Inflammatory macrophage (primary cell): ENCODE results near the gene TAF6.

Experiments used
- DNase-seq, 2 donors: peaks; one replicate each; pipeline ENCODE4 v3.0.0-alpha.2; 2020 to 2022

Gene TAF6

DNA sequence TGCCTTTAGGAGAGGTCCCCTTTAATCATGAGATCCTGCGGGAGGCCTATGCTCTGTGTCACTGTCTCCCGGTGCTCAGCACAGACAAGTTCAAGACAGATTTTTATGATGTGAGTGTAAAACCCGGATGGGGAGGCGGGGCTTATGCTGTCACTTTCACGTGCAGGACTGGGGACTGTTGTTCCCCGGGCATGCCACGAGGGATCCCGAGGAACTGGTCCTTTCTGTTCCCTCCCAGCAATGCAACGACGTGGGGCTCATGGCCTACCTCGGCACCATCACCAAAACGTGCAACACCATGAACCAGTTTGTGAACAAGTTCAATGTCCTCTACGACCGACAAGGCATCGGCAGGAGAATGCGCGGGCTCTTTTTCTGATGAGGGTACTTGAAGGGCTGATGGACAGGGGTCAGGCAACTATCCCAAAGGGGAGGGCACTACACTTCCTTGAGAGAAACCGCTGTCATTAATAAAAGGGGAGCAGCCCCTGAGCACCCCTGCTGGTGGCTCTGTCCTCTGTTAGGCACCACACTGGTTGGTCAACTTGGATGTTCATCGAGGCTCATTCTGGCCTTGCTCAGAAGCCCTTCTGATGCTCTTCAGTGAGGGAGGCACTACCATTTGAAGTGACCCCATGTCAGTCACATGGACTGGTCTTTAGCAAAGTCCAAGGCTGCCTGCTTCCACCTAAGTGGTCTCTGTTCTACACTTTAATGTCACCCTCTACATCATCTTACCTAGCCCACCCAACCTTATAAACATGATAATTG is 27.6 kb downstream of the TAF6 start:
- no peak for DNase-seq

DNA sequence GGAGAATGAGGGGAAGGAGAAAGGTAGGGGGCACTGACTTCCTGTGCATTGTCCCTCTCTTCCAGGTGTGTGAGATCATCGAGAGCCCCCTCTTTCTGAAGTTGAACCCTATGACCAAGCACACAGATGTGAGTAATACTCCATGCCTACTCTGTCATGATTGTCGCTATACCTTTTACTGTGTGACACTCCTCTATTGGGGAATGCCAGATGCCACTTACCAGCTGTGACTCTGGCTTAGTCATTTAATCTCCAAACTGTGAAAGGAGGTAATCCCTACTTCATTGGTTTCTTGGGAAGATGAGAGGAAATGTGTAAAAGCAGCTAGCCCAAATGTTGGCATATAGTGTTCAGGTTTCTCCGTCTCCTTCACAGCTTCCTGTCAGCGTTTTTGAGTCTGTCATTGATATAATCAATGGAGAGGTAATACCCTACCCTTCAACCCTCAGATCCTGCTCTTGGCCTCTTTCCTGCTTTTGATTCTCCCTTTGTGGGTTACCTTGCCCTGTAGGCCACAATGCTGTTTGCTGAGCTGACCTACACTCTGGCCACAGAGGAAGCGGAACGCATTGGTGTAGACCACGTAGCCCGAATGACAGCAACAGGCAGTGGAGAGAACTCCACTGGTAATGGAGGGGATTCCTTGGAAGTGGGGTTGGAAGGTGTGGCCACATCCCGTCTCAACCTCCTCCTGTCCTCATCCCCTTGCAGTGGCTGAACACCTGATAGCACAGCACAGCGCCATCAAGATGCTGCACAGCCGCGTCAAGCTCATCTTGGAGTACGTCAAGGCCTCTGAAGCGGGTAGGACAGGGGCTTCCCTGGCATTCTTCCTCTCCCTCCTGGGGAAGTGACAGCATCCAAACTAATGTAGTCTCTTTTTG is 28.4 kb downstream of the TAF6 start:
- DNase-seq, result no peak

DNA sequence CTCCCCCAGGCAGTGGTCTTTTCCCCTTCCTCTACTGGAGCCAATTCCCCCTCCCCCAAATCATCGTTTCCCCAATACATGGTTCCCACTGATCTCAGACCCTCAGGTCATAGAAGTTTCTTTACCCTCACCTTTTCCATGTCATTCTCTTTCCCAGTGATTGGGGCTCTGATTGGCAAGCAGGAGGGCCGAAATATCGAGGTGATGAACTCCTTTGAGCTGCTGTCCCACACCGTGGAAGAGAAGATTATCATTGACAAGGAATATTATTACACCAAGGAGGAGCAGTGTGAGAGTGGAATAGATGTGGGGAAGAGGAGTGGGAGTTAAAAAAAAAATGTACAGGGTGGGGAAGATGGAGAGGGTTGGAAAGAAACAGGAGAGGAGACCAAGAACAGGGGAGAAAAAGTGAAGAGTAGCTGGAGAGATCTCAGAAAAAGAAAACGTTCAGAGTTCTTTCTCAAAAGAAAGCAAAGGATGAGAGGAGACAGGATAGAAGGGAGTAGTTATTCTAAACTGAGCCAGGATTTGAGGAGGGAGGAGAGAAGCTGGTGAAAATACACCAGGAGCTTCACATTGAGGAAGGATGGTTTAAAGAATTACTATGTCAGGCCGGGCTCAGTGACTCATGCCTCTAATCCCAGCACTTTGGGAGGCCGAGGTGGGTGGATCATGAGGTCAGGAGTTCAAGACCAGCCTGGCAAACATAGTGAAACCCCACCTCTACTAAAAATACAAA is 29.5 kb downstream of the TAF6 start:
- DNase-seq, result peak in 1 of 2 donors; percentile 23

DNA sequence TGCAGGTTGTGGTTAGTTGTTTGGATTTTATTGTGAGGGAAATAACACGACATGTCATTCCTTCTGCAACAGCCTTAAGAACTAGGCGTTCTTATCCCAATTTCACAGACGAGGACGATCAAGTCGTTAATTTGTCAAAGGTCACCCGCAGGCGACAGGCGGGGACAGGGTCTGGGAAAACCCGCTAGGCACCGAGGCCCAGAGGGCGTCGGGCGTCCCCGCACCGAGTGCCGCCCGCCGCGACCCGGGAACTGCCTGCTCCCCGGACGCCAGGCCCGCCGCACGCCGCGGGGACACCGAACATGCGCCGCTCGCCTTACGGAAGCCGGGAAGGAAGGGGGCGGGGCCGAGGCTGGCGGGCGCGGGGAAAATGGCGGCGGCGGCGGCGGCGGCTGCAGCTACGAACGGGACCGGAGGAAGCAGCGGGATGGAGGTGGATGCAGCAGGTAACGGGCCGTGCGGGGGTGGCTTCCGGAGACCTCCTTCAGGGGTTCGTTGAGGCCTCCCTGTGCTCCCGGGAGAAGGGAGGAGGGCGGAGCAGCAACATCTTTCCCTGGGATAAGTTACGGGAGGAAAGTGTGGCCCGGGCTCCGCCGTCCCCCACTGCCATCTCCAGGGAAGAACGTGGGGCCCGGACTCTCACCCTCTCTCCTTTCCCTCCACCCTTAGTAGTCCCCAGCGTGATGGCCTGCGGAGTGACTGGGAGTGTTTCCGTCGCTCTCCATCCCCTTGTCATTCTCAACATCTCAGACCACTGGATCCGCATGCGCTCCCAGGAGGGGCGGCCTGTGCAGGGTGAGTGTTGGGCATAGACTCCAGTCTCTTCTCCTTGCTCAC is 30.3 kb downstream of the TAF6 start, which contains the start of gene COPS6:
TSS of gene COPS6 (plus strand) at position 349 of the 837 bp plus-strand sequence. CDS start at position 371, 22 bp downstream.
- DNase-seq, result peak; percentile 70 to 81

DNA sequence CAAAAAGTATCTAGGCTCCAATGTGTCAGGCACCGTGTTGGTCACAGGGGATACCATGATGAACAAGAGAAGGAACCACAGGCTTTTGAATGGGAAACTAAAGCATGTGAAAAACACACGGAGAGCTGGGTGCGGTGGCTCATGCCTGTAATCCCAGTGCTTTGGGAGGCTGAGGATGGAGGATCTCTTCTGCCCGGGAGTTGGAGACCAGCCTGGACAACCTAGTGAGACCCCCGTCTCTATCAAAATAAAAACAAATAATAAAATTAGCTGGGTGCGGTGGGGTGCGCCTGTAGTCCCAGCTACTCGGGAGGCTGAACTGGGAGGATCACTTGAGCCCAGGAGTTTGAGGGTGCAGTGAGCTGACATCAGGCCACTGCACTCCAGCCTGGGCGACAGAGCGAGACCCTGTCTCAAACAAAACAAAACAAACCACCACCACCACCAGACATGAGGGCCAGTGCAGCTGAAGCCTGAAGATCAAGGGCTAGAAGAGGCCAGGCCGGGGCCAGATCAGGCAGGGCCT is 31.0 kb downstream of the TAF6 start:
- no peak for DNase-seq

DNA sequence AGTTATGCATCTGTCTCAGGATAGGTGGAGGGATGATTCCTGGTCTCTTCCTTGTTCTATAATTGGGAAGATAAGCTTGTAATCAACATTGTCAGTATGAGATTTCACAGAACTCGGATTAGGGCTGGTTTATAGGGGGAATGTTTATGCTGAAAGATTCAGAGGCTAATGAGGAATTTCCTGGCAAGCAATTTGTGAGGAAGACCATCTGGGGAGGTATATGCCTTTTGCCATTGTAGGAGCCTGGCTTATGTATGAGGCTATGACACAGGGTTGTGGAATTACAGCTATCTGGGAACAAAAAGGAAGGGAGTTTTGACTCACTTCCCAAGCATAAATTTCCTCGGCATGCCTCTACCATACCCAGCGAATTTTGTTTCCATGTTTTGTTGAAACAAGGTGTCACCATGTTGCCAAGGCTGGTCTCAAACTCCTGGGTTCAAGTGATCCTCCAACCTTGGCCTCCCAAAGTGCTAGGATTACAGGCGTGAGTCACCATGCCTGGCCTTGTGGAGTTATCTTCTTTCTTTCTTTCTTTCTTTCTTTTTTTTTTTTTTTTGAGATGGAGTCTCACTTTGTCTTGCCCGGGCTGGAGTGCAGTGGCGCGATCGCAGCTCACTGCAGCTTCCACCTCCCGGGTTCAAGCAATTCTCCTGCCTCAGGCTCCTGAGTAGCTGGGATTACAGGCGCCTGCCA is 32.0 kb downstream of the TAF6 start:
- DNase-seq, result no peak

DNA sequence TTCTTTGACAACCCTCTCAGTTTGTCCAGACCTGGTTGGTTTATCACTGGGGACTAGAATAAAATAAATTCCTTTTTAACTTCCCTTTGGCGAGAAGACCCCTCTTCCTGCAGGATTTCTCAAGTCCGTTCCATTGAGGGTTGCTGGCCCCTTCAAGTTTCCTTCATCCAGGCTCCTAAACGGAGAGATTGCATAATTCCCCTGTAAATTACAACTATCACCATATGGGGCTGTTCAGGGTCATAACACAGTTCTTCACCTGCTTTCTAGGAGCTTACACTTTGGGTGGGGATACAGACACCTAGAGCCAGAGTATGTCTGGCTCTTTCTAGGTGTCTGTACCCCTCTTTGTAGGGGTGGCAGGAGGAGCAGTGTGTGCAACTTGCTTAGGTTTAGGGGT is 33.6 kb downstream of the TAF6 start:
- DNase-seq, result no peak

DNA sequence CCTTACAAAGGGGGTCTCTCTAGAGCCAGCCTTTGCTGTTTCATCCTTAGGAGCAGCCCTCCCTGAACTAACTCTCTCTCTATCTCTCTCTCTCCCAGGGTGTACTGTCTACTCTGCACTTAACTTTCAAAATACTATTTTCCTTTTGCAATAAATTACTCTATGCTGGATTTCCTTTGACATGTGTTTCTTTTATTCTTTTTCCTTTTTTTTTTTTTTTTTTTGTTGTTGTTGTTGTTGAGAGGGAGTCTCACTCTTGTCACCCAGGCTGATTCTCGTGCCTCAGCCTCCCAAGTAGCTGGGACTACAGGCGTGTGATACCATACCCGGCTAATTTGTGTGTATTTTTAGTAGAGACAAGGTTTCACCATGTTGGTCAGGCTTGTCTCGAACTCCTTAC is 36.2 kb downstream of the TAF6 start:
- no peak for DNase-seq

DNA sequence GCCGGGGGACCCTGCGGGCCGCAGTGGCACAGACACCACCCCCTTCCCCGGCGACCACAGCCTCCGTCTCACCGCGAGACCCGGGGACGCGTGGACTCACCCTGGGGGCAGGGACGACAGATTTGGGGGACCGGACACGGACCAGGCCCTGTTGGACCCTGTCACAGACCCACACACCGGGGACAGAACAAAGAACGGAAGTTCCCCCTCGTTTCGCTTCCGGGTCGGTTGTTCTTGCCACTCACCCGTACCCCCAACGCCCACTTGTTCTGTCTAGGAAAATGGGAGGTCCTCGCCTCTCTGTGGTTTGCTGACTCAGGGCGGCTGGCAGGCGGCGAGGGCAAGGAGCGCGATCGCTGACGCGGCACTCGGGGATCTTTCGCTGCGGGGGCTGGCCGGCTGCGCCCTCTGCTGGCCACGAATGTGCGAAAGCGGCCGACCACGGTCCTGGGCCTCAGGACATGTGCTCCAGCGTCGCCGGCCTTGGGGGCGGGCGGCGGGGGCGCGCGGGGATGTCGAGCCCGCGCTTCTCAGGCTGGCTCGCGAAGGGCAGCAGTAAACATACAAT is 37.5 kb downstream of the TAF6 start, which contains the start of gene ZNF3:
TSS of gene ZNF3 (minus strand) at position 189 of the 568 bp plus-strand sequence. CDS start 4,366 bp downstream, outside the sequence.
- peak; percentile 99 for DNase-seq

DNA sequence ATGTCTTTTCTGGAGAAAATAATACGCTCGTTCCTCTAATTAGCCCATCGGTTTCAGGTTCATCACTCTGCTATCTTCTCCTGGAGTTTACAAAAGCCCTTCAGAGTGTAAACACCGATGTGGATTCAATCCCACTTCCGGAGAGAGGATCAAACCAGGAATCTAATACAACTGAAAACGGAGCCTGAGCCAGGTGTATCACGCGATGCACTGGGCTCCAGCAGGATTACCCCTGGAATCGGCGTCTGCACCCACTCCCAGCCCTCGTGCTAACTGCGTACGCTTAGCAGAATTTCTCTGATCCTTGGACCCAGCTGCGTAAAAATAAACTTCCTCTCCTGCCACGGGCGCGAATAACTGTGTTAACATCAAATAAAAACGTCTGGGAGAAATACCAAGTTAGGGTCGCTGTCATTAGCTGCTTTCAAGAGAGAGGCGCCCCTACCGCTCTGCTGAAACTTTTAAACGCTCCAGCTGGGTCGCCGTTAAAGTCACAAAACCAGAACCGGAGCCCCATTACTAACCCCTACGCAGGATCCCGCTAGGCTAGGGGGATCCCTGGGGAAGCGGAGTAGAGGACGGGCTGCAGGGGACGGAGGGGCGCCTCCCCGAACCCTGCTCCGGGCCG is 38.1 kb downstream of the TAF6 start:
- DNase-seq, result peak; percentile 21 to 35

DNA sequence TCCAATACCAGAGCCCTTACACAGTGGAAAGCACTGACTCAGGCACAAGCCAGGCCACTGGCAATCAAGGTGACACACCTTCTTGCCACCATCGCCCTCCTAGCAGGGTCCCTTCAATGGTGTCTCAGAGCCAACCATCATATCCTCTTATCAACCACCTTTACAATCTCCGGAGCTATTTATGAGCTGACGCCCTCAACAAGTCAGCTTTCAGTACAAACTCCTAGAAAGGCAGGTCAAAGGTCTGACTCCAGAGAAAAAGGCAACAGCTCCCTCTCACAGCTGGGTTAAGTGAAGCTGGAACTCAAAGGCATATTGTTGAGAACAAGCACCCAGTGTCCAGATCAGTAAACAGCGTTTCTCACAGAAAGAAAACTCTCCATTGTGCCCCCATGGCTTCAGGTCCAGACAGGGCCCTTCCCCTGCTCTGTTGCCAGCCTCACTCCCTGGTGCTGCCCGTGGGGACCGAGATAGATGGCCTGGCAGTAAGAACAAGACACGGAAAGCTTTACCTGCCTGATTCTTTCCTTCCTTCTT is 40.1 kb downstream of the TAF6 start:
- DNase-seq, result no peak

DNA sequence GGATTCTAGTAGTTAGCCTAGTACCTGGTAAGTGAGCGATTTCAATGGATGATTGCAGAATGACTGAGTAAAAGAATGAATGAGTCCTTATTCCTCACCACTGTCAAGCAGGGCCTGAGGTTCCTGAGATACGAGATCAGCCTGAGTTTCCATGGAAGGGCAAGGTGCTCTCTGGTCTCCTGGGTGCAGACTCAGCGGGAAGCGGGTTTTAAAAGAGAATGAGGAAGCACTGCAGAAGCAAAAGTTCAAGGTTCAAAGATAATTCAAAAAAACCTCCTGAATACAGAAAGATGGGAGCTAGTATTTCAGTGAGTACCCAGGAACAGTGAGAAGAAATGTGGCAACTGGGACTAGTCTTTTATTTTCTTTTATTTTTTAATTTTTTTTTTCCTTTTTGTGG is 42.0 kb downstream of the TAF6 start:
- no peak for DNase-seq

DNA sequence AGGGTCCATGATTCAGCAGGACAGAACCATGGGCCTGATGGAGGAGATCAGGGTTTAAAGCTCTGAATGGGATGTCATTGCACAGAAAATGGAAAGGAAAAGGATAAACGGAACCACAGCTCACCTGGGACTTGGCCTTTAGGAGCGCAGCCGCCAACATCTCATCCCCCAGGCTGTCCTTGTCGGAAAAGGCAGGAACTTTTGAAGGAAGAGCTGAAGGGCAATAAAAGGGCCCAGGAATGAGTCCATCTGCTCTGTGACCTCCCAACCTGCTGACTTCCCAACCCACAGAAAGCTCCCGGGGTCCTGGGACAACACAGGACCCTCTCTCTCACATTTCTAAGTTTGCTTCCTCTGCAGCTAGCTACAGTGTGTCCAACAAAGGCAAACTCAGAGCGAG is 43.7 kb downstream of the TAF6 start:
- no peak for DNase-seq

DNA sequence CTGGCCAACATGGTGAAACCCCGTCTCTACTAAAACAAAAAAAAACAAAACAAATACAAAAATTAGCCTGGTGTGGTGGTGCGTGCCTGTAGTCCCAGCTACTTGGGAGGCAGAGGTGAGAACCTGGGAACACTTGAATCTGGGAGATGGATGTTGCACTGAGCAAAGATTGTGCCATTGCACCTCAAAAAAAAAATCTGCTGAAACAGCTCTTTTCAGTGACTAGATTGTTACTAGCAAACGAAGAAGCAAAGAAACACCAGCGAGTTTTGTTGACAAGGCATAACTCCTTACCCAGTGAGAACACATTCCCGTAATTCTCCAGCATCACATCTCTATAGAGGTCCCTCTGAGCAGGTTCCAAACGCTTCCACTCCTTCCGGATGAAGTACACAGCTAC is 44.3 kb downstream of the TAF6 start:
- DNase-seq, result no peak

DNA sequence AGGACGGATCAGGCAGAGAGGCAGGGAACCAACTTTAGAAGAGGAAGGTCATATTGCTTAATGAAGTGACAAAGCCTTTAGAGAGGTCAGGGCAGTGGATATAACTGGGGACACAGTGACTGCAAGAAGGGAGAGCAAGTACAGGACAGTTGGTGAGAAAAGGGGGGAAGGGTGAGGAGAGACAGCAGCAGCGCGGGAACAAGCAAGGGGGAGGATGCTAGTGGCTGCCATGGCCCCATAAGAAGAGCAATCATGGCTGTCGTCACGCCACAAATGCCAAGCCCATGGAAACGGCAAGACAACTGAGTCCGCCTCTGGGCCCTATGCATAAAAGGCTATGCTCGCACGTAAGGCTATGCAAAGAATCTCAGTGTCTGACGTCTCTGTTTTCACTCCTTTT is 46.7 kb downstream of the TAF6 start:
- no peak for DNase-seq

DNA sequence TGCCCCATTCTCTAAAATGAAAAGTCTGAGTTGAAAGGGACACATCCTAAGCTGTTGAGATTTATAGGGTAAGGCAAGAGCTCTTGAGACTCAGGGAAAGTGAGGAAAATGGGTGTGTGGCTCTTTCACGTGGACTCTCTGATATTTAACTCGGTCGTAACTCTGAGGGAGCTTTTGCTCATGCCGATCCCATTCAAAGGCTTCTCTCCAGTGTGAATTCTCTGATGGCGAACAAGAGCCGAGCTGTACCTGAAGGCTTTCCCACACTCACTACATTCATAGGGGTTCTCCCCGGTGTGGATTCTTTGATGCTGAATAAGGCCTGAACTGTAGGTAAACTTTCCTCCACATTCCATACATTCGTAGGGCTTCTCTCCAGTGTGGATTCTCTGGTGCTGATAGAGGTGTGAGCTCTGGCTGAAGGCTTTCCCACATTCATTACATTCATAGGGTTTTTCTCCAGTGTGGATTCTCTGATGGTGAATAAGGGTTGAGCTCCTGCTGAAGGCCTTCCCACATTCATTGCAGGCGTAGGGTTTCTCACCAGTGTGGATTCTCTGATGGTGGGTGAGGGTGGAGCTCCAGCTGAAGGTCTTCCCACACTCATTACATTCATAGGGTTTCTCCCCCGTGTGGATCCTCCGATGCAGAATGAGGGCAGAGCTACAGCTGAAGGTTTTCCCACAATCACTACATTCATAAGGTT is 48.0 kb downstream of the TAF6 start:
- no peak for DNase-seq

DNA sequence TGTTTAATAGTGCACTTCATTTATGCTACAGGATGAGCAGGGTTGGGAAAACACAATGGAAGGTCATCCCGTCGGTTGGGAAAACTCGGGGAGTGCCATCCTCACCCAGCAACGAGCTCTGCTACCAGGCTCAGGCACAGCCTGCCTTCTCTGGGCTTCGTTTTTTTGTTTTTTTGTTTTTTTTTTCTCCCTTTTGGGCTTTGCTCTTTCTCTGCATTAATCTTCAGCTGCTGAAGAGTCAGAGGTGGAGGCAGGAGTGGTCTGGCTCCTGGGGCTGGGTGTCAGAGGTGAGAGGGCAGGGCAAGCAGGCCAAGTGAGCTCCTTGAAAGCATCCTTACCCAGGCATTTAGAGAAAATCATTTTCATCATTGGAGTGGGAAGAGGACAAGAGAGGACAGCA is 49.2 kb downstream of the TAF6 start:
- DNase-seq, result no peak

DNA sequence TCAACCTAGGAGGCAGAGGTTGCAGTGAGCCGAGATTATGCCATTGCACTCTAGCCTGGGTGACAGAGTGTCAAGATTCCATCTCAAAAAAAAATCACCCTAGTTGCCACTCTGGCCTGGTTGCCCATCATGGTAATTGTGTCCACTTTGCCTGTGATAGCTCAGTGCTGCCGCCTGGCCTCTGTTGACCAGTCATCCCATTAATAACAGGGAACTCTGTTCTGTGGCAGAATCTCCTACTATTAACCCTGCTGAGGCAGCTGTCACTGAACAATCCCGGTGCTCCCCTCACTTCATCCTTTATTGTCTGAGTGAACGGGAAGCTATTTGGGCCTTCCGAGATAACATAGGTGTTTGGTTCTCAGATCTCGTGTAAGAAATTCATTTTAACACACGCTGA is 52.2 kb downstream of the TAF6 start:
- DNase-seq, result no peak

DNA sequence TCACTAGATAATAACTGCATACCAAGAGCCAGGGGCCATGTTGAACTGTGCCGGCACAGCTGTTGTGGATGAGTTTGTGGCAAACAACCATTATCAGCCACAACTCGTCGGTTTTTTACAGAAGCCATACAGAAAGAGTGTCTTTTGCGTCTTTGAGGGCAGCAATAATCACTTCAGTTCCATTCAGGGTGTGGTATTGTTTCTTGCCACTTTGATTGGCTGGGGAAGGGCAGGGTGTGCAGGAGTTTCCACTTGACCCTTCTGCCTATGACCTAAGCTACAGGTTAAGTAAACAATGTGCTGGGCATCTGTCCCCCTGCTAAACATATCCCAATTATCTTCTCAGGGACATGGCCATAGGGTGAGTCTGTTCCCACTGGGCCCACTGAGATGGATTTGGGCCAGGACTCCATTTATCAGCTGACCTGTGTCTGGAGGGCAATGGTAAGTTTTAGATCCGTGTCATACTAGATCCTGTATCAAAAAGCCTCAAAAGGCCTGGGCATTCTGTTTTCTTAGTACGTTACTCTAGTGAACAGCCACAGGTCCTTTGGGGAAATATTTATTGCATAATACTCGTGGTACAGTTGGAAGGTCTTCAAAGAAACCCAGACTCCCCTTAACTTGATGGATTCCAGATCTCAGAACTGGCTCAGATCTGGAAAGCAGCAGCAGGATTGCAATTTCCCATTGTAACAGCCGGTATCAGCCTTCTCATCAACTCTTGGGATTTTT is 53.5 kb downstream of the TAF6 start:
- DNase-seq, result no peak
